NCI-H82 treated with DMSO at 0.1 percent for 48 hours (cell line): ENCODE results near the gene FNDC10.

Experiments used
- DNase-seq: peaks from one replicate; lab custom pipeline; 2025; ENCODE audit not compliant: unreplicated experiment; lab: John Stamatoyannopoulos, UW

The FNDC10 gene

GRCh38 chr1:1616045-1616790 is 16.3 kb upstream of the FNDC10 start:
- no peak for DNase-seq

GRCh38 chr1:1615256-1616044 is 15.5 kb upstream of the FNDC10 start, which contains the start of gene MIB2:
MIB2 (plus strand) TSS chr1:1615500; CDS start chr1:1623453, 7,953 bp downstream.
- peak; percentile 87 for DNase-seq

DNA sequence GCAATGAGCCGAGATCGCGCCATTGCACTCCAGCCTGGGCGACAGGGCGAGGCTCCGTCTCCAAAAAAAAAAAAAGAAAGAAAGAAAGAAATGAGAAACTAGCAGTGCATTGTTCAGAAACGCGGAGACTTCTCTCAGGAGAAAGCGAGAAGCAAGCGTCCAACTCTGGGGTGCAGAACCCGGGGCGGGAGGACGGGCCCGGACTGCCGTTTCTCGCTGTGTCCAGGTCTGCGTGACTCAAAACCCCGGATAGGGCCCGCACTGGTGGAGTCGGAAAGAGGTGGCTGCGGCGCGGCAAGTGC is 15.0 kb upstream of the FNDC10 start:
- no peak for DNase-seq

GRCh38 chr1:1614204-1614953 is 14.4 kb upstream of the FNDC10 start:
- no peak for DNase-seq

DNA sequence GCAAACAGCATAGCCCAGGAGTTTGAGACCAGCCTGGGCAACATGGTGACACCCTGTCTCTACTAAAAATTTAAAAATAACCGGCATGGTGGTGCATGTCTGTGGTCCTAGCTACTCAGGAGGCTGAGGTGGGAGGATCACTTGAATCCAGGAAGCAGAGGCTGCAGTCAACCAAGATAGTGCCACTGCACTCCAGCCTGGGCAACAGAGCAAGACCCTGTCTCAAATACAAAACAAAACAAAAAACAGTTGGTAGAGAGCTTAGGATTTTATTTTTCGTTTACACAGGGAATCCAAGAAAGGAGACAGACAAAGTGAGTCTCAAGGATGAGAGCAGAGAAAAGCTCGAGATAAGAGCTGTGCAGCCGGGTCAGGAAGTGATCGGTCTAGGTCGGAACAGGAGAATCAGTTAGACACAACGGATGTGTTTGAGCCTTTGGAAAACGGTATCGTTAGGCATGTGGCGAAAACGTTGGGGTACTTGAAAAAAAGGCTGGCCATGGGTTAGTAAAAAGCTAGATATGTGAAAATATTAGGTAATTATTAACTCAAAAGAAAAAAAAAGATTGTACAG is 13.7 kb upstream of the FNDC10 start:
- DNase-seq = no peak

DNA sequence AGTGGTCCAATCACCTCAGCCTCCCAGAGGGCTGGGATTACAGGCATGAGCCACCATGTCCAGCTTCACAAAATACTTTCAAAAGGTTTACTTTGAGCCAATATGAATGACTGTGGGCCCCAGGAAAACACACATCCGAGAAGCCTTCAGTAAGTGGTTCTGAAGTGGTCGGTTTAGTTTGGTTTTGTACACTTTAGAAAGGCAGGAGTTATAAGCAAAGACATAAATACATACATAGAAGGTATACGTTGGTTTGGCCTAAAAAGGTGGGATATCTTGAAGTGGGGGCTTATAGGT is 12.1 kb upstream of the FNDC10 start:
- DNase-seq = no peak

GRCh38 chr1:1610796-1611195 is 10.9 kb upstream of the FNDC10 start:
- no peak for DNase-seq

DNA sequence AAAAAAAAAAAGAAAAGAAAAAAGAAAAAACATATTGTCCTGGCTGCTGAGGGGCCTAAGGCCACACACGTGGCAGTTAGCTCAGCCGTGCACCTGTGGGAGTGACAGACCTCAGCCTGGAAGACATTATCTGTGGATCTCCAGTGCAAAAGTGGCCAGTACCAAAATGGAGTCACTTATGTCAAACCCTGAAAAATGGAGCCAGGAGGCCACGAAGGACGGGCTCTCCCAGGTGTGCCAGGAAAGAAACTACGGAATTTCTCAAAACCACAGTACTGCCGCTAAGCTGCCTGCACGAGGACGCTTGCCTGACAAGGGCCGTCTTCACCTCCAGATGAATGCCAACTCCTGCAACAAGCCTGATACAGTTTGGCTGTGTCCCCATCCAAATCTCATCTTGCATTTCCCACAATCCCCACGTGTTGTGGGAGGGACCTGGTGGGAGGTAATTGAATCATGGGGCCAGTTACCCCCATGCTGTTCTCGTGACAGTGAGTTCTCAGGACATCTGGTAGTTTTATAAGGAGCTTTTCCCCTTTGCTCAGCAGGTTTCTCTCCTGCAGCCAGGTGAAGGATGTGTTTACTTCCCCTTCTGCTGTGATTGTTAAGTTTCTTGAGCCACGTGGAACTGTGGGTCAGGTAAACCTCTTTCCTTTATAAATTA is 10.0 kb upstream of the FNDC10 start:
- DNase-seq = peak; percentile 62

DNA sequence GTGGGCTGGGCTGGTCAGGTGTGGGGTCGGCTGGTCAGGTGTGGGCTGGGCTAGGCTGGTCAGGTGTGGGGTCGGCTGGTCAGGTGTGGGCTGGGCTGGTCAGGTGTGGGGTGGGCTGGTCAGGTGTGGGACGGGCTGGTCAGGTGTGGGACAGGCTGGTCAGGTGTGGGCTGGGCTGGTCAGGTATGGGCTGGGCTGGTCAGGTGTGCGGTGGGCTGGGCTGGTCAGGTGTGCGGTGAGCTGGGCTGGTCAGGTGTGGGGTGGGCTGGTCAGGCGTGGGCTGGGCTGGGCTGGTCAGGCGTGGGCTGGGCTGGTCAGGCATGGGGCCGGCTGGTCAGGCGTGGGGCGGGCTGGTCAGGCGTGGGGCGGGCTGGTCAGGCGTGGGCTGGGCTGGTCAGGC is 6.3 kb upstream of the FNDC10 start:
- no peak for DNase-seq

DNA sequence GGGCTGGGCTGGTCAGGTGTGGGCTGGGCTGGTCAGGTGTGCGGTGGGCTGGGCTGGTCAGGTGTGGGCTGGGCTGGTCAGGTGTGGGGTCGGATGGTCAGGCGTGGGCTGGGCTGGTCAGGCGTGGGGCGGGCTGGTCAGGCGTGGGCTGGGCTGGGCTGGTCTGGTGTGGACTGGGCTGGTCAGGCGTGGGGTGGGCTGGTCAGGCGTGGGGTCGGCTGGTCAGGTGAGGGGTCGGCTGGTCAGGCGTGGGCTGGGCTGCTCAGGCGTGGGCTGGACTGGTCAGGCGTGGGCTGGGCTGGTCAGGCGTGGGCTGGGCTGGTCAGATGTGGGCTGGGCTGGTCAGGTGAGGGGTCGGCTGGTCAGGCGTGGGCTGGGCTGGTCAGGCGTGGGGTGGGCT is 5.8 kb upstream of the FNDC10 start:
- DNase-seq = no peak

DNA sequence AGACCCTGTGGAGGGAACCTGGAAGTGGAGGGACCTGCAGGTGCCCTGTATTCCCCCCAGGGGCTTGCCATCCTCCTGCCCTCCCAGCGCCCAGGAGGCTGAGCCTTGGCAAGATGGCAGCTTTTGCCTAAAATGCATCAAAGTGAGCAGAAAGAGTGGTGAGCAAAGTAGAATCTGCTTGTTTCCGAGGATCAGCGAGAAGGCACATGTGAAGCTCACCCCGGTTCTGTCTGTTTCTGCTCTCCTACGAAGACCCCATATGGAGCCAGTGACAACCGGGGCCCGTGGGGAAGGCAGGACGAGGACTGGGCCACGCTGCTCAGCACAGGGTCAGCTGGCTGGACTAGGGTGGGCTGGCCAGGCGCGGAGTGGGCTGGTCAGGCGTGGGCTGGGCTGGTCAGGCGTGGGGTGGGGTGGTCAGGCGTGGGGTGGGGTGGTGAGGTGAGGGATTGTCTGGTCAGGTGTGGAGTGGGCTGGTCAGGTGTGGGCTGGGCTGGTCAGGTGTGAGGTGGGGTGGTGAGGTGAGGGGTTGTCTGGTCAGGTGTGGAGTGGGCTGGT is 5.2 kb upstream of the FNDC10 start:
- no peak for DNase-seq

DNA sequence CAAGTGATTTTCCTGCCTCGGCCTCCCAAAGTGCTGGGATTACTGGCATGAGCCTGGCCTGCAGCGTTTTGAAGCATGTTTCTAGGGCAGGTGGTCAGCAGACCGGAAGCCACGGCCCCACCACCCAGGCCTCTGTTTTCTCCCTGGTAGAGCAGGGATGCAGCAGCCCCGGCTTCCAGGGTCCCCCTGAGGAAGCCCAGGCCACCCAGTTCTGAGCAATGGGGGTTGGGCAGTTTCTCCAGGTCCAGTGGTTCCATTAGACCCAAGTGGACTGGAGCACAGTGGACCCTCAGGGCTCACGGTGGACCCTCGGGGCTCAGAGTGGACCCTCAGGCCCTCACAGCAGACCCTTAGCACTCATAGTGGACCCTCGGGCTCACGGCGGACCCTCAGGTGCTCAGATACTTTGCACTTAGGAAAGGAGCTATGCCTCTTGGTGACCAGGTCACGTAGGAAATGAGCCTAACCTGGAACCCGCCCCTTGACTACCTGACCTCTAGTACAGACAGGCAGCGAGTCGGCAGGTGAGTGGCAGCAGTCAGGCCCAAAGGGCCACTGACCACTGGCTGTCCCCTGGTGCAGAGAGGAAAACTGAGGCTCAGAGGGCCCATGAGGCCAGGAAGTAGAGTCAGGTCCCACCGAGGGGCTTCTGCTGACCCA is 4.6 kb upstream of the FNDC10 start:
- DNase-seq = no peak

DNA sequence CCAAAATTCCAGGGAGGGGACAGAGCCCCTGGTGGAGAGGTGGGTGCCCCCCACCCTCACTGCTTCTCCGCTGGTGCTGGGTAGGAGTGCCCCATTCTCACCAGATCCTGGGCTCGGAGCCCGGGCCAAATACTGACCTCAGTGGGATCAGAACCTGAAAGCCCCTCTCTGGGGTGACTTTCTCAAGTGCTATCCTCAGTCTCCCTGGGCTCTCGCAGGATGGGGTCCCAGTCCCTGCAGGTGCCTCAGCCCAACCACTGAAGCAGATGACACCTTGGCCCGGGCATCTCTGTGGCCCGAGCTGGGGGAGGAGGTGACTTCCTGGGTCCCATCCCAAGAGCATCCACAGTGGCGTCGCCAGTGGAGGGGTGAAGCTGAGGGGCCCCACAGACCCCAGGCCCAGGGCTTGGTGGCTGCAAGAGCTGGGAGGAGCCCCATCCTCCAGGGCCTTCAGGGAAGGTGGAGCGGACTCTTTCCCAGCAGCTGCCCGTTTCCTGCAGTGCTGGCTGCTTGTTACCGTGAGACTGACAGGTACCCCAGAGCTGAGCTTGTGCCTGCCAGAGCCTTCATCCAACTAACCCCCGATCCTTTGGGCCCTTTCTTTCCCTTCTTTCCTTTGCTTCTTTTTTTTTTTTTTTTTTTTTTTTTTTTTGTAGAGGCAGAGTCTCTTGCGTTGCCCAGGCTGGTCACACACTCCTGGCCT is 3.9 kb upstream of the FNDC10 start:
- DNase-seq = no peak

DNA sequence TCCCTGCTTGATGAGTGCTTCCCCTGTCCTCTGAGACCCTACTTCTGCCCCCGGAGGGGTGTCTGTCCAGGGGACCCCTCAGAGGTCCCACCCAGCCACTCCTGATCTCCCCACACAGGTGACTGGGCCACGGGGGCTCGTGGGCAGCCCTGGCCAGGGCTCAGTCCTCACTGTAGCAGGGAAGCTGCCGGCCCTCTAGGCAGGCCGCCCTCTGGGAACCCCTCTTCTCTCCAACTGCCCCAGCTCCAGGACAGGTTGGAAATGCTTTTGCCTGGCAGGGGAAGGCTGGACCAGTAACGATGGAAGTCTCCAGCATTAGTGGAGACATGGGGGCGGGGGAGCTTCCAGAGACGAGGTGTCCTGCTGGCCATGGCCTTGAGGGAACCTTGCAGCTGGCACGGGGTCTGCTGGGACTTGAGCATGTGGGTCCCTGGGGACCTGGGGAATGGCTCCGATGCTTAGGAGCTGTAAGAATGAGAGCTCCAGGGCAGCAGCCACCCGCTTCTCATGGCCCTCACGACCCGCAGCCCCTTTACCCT is 3.1 kb upstream of the FNDC10 start:
- DNase-seq = peak; percentile 43

DNA sequence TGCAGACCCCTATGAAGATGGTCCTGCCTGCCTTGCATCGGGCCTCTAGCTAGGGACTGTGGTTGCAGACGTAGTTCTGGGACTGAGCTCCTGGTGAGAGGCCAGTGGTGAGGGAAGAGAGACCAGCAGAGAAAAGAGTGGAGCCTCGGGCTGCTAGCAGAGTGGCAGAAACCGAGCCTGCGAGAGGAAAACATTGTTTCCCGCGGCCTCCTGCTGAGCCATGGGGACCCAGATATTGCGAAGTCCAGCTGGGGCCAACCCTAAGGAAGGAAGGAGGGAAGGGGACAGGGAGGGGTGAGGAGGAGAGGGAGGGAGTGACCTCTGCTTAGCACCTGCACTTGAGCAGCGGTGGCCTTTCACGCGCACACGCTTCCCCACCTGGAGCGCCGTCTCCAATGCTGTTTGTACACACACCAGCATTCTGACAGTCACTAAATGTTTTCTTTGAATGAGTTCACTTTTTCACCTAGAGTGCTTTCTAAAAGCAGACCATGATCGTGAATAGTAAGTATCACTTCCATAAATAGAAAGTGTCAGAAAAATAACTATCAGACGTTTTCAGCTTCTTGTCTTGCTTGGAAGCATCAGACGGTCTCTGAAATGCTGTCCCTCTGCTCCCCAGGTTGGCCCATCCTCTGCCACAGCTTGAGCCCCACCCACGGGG is 2.5 kb upstream of the FNDC10 start:
- no peak for DNase-seq

GRCh38 chr1:1601564-1602303 is 1.8 kb upstream of the FNDC10 start:
- DNase-seq = no peak

- DNase-seq = no peak
Observed at GRCh38 chr1:1600861-1601563, 1.1 kb upstream of the FNDC10 start.
